A549 (cell line): ENCODE data around the gene SHC3. TPM values are rescaled to one million over a fixed set of nuclear protein-coding genes. Genes with fewer than 3 reads are reported as not detected.

Experiments
- ATAC-seq, 2 experiments: fragments of 200-7000 bp in 1 of 2; fragments of >200 bp in 1 of 2; cut with Nextera tagmentation in 1 of 2; cut with Tn5 transposase in 1 of 2; 3 replicates each; pipeline versions ENCODE4 v1.8.0 to v1.9.1; 2018 to 2020; ENCODE audit warnings: mild to moderate bottlenecking in 1 of 2, moderate library complexity in 1 of 2
- CTCF ChIA-PET: fragments of 300-600 bp; sonication (Branson Sonifier 250); formaldehyde crosslinking; extraction: SDS; loops from one replicate; lab custom pipeline; 2021; ENCODE audit warnings: antibody characterized with exemption, inconsistent platforms; lab: Yijun Ruan, JAX
- POLR2A ChIA-PET: fragments of 350-600 bp; formaldehyde crosslinking; extraction: SDS; loops from one replicate; lab custom pipeline; 2021; ENCODE audit warnings: antibody characterized with exemption, inconsistent platforms; lab: Yijun Ruan, JAX
- DNase-seq, 2 experiments: peaks; one replicate each; pipeline versions ENCODE4 v3.0.0 to v3.0.0-alpha.2; 2011 to 2016; ENCODE audit warnings: low read depth in 1 of 2, low spot score in 1 of 2
- FAIRE-seq: peaks from 2 replicates; lab custom pipeline; 2011; peaks lifted over from hg19 to GRCh38; lab: Jason Lieb, UNC
- H3K27ac ChIP-seq, 2 experiments: fragments of >200 bp; sonication (Bioruptor Twin); formaldehyde crosslinking; 3 replicates each; pipeline ENCODE4 v1.5.1; 2016 to 2017
- H3K4me1 ChIP-seq: fragments of >200 bp; sonication (Bioruptor Twin); formaldehyde crosslinking; 3 replicates; pipeline ENCODE4 v1.6.1; 2016
- H3K4me2 ChIP-seq: fragments of >200 bp; sonication (Bioruptor Twin); formaldehyde crosslinking; 3 replicates; pipeline ENCODE4 v1.6.1; 2016
- H3K4me3 ChIP-seq: fragments of >200 bp; sonication (Bioruptor Twin); formaldehyde crosslinking; 3 replicates; pipeline ENCODE4 v1.5.1; 2016
- H3K9me3 ChIP-seq: fragments of >200 bp; sonication (Bioruptor Twin); formaldehyde crosslinking; 3 replicates; pipeline ENCODE4 v1.6.1; 2016
- ATOH8 ChIP-seq: fragments of 250-450 bp; sonication (Bioruptor Pico); IDR thresholded peaks from 2 replicates; pipeline ENCODE4 v1.5.0; 2020; ENCODE audit warnings: low read depth, mild to moderate bottlenecking, moderate library complexity
- BHLHE40 ChIP-seq: IDR thresholded peaks from 2 replicates; pipeline ENCODE4 v1.6.1; 2012; ENCODE audit warnings: low read depth, low read length, inconsistent platforms
- CHD2 ChIP-seq: fragments of 150-350 bp; IDR thresholded peaks from 2 replicates; pipeline ENCODE4 v1.6.1; 2014; ENCODE audit warnings: low read length; ENCODE audit not compliant: partially characterized antibody
- ELK1 ChIP-seq: fragments of 150-350 bp; IDR thresholded peaks from 2 replicates; pipeline ENCODE4 v1.6.1; 2014; ENCODE audit warnings: low read depth, mild to moderate bottlenecking, low read length
- ESRRA ChIP-seq: fragments of 150-350 bp; IDR thresholded peaks from 2 replicates; pipeline ENCODE4 v1.6.1; 2014; ENCODE audit warnings: mild to moderate bottlenecking, low read length, borderline replicate concordance
- FOXS1 ChIP-seq: fragments of 250-450 bp; sonication (Bioruptor Pico); IDR thresholded peaks from 2 replicates; pipeline ENCODE4 v1.5.0; 2020; ENCODE audit warnings: mild to moderate bottlenecking, moderate library complexity
- HDAC2 ChIP-seq: fragments of 200-600 bp; sonication (generic); IDR thresholded peaks from 2 replicates; pipeline ENCODE4 v1.6.1; 2016
- HOXA7 ChIP-seq: fragments of 250-450 bp; sonication (Bioruptor Pico); IDR thresholded peaks from 2 replicates; pipeline ENCODE4 v1.5.0; 2020; ENCODE audit warnings: mild to moderate bottlenecking, moderate library complexity
- HOXB13 ChIP-seq: fragments of 250-450 bp; sonication (Bioruptor Pico); IDR thresholded peaks from 2 replicates; pipeline ENCODE4 v1.5.0; 2020; ENCODE audit warnings: low read depth, mild to moderate bottlenecking, moderate library complexity
- KDM1A ChIP-seq: fragments of 200-600 bp; sonication (generic); IDR thresholded peaks from 2 replicates; pipeline ENCODE4 v1.6.1; 2016; ENCODE audit warnings: low read depth, mild to moderate bottlenecking
- KDM5A ChIP-seq: fragments of 200-600 bp; sonication (generic); IDR thresholded peaks from 2 replicates; pipeline ENCODE4 v1.6.1; 2016; ENCODE audit warnings: antibody characterized with exemption, mild to moderate bottlenecking
- MAFK ChIP-seq: fragments of 450-650 bp; IDR thresholded peaks from 2 replicates; pipeline ENCODE4 v1.6.1; 2014; ENCODE audit not compliant: partially characterized antibody
- MAZ ChIP-seq: fragments of 150-350 bp; IDR thresholded peaks from 2 replicates; pipeline ENCODE4 v1.6.1; 2014; ENCODE audit warnings: antibody characterized with exemption, low read depth, low read length, borderline replicate concordance
- MYC ChIP-seq: IDR thresholded peaks from 2 replicates; pipeline ENCODE4 v1.6.1; 2012; ENCODE audit warnings: mild to moderate bottlenecking, inconsistent platforms, low read length, improper control_type of control experiment, borderline replicate concordance
- POLR2A ChIP-seq: IDR thresholded peaks from 2 replicates; pipeline ENCODE4 v1.6.1; 2012; ENCODE audit warnings: mild to moderate bottlenecking, low read length
- RARB ChIP-seq: fragments of 250-450 bp; sonication (Bioruptor Pico); IDR thresholded peaks from 2 replicates; pipeline ENCODE4 v1.8.0; 2021; ENCODE audit warnings: mild to moderate bottlenecking, moderate library complexity
- RFX5 ChIP-seq: fragments of 450-650 bp; IDR thresholded peaks from 2 replicates; pipeline ENCODE4 v1.7.1; 2014; ENCODE audit warnings: antibody characterized with exemption, mild to moderate bottlenecking, moderate library complexity
- SMC3 ChIP-seq: fragments of >200 bp; sonication (Bioruptor Twin); formaldehyde crosslinking; IDR thresholded peaks from 3 replicates; pipeline ENCODE4 v1.6.1; 2018; ENCODE audit warnings: inconsistent platforms
- TP53 ChIP-seq: fragments of 250-450 bp; sonication (Bioruptor Pico); IDR thresholded peaks from 2 replicates; pipeline ENCODE4 v1.5.0; 2021; ENCODE audit warnings: mild to moderate bottlenecking, moderate library complexity
- USF2 ChIP-seq: fragments of 450-650 bp; IDR thresholded peaks from 2 replicates; pipeline ENCODE4 v1.6.1; 2014; ENCODE audit warnings: antibody characterized with exemption
- ZFP36 ChIP-seq: fragments of 450-650 bp; IDR thresholded peaks from 2 replicates; pipeline ENCODE4 v1.6.1; 2014; ENCODE audit warnings: borderline replicate concordance; ENCODE audit not compliant: partially characterized antibody
- ZSCAN20 ChIP-seq: fragments of 250-450 bp; sonication (Bioruptor Pico); IDR thresholded peaks from 2 replicates; pipeline ENCODE4 v1.8.0; 2022; ENCODE audit warnings: mild to moderate bottlenecking, moderate library complexity
- WGBS: methylation state at CpG from one replicate; pipeline ENCODE4 v1.1.6; 2017; ENCODE audit errors: missing lambda C conversion rate; 5-methylcytosine and 5-hydroxymethylcytosine counted together
- polyA plus RNA-seq, 4 experiments: library from polyadenylated mRNA; depleted of rRNA in 3 of 4; stranded (reverse); fragments of >200 nt; fragmentation: RNase III in 1 of 4; extraction: RNeasy Plus Mini Kit Qiagen cat#74134 plus additional on column Dnase treatment in 1 of 4; gene quantifications; 2 replicates in 3 of 4; 3 replicates in 1 of 4; pipeline ENCODE4 v1.2.3, GENCODE V29; 2011 to 2017

The SHC3 gene
- polyA plus RNA-seq, 2 of the 4 experiments (the other 2 are of a cell fraction) = 0.09 to 0.88 TPM

- ATAC-seq = no peak
- H3K4me2 ChIP-seq = no peak overlapping the region
- ChIA-PET POLR2A (no interaction called here), CTCF (interaction anchor here (0.6 kb wide), 1 partner anchor 109 kb away, joined by 5 read pairs; no protein-coding TSS in a partner anchor)
- 69% methylated on average over 7 of the region's 7 CpGs for WGBS
- H3K4me1 ChIP-seq = no peaks in the 10 kb centered on the region
- no peaks in the 10 kb centered on the region for H3K9me3 ChIP-seq
- no peak overlapping the region for H3K4me3 ChIP-seq
- DNase-seq = no peak
- no peak for FAIRE-seq
- no peak overlapping the region for H3K27ac ChIP-seq
- TF ChIP-seq CHD2 (no peak), ELK1 (no peak), KDM1A (no peak), KDM5A (no peak), USF2 (no peak), RARB (CRISPR knock-in tag) (no peak), BHLHE40 (no peak), FOXS1 (CRISPR knock-in tag) (no peak), ATOH8 (CRISPR knock-in tag) (no peak), ESRRA (no peak), HOXB13 (no peak), SMC3 (no peak)
Measured at GRCh38 chr9:89096807-89097206, 81.8 kb downstream of the SHC3 start.

GRCh38 chr9:89095761-89096528 lies 82.7 kb downstream of the SHC3 start:
- no peak overlapping the region for H3K4me2 ChIP-seq
- no peak overlapping the region for H3K27ac ChIP-seq
- no peaks in the 10 kb centered on the region for H3K9me3 ChIP-seq
- no peak for TF ChIP-seq POLR2A
- TF ChIP-seq MAZ = no peak
- no peak for TF ChIP-seq TP53 (CRISPR knock-in tag)
- no peak for TF ChIP-seq HDAC2
- no peak for TF ChIP-seq MAFK
- no peak for TF ChIP-seq MYC
- TF ChIP-seq BHLHE40 = no peak
- no peak for TF ChIP-seq KDM5A
- no peak for TF ChIP-seq ELK1
- TF ChIP-seq ZFP36 = no peak
- no peak for TF ChIP-seq HOXA7
- no peak for TF ChIP-seq RFX5
- no peak for TF ChIP-seq ZSCAN20
- no peaks in the 10 kb centered on the region for H3K4me1 ChIP-seq
- no peak for ATAC-seq
- FAIRE-seq = no peak
- ChIA-PET POLR2A (no interaction called here), CTCF (no interaction called here)
- H3K4me3 ChIP-seq = no peak overlapping the region
- WGBS = 62% methylated on average over 11 of the region's 11 CpGs
- no peak for DNase-seq
